GM10266 (cell line): ENCODE data around the gene HMHB1.

ENCODE experiments used
- DNase-seq: peaks from one replicate; pipeline ENCODE4 v3.0.0; 2012; ENCODE audit errors: extremely low spot score
- TF ChIP-seq, protein P1 (sequence below): IDR thresholded peaks from 2 replicates; pipeline ENCODE4 v1.5.1; 2012; ENCODE audit warnings: mild to moderate bottlenecking, low read depth; ENCODE audit not compliant: control insufficient read depth, insufficient read depth; ENCODE audit errors: missing control alignments

Gene HMHB1

DNA sequence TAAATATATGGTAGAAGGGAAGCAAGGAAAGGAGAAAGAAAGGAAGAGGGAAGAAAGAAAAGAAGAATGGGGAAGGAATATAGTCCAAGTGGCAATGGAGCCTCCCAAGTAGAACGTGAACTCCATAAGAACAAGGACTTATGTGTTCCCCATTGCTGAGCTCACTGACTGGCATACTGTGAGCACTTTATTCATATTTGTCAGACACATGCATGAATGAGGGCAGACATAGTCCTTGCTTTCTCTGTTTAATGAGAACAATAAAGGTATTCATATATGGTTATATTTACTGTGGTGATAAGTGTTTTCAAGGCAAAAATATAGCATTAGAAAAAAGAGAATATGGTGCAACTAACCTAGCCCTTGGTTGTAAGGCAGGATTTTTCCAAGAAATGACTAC, 23.6 kb upstream of the HMHB1 start:
- TF ChIP-seq, protein P1, sequence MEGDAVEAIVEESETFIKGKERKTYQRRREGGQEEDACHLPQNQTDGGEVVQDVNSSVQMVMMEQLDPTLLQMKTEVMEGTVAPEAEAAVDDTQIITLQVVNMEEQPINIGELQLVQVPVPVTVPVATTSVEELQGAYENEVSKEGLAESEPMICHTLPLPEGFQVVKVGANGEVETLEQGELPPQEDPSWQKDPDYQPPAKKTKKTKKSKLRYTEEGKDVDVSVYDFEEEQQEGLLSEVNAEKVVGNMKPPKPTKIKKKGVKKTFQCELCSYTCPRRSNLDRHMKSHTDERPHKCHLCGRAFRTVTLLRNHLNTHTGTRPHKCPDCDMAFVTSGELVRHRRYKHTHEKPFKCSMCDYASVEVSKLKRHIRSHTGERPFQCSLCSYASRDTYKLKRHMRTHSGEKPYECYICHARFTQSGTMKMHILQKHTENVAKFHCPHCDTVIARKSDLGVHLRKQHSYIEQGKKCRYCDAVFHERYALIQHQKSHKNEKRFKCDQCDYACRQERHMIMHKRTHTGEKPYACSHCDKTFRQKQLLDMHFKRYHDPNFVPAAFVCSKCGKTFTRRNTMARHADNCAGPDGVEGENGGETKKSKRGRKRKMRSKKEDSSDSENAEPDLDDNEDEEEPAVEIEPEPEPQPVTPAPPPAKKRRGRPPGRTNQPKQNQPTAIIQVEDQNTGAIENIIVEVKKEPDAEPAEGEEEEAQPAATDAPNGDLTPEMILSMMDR, result no peak
- DNase-seq, result no peak

DNA sequence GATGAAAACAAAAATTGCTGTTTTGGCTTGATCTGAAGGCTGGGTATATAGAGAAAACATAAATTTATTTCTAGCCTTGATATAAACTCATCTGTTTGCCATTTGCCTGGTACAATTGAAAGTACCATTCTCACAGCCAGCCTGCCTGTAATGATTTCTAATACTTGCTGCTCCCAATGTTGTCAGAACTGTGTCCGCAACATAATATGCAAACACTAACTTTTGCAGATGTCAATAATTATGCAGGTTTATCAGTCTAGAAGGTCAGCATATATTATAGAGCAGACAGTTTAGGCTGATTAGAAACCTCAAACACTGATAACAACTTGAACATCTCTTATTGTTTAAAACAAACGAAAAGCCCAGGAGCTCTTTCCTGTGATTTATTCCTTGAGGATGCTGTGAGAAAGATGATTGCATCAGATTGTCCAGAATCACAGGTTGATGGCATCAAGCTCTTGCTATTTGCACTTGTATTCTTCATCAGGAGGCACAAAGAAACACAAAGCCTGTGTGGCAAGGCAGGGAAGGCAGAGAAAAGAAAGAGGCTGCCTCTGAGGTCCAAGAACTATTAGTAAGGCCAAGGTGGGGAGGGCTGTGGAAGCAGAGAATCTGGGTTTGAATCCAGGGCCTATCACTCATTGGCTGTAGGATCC, 21.4 kb upstream of the HMHB1 start:
- TF ChIP-seq, protein P1, result no peak
- no peak for DNase-seq

DNA sequence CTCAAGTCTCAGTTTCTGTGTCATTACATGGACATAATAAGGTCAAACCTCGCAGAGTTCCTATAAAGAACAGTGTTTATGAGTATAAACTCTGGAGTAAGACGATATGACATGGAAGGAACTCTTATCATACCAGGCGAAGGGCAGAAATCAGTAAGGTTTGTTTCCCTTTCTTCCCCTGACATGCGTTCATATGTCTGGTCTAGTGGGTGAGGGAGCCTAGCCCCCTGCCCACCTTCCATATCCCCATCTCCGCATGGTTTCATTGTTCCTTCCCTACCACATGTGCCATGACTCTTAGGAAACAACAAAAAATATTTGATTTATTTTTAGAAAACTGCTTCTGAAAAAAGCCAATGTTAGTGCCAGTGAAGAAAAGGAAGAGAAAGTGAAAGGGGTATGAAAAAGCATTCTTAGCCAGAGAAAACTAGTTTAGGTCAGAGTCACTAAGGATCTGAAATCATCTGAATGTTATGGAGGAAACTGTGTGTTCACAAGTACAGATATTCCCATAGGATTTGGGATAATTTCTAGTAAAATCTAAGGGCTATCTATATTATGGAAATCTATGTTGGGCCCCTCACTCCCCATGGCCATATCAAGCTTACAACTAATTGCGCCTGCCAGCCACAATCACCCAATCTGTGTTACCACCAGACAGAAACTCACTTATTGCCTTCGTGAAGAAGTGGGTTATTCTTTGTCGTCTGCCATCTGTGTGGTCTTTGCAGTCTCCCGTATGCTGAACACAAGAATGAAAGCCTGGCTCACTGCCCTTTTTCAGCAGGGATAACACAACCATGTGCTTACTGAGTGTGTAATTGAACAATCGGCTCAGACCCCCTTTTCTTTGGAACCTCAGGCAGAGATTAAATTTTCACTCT, 19.9 kb upstream of the HMHB1 start:
- no peak for DNase-seq
- TF ChIP-seq, protein P1, result no peak

DNA sequence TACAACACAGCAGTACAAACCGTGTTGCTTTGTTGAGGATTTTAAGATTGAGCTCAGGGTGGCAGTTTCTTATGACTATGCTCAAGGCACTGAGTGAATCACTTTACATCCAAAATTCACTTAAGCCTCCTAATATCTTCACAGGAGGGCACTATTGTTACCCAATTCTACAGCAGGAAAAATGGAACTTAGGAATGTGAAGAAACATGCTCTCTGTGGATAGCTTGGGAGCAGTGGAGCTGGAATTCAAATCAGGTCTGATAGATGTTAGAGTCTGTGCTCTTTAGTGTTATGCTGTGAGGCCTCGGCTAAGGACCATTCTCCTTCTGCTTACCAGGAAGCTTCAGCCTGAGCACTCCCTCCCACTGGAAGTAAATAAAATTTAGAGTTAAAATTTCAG, 18.7 kb upstream of the HMHB1 start:
- no peak for DNase-seq
- TF ChIP-seq, protein P1, result no peak

DNA sequence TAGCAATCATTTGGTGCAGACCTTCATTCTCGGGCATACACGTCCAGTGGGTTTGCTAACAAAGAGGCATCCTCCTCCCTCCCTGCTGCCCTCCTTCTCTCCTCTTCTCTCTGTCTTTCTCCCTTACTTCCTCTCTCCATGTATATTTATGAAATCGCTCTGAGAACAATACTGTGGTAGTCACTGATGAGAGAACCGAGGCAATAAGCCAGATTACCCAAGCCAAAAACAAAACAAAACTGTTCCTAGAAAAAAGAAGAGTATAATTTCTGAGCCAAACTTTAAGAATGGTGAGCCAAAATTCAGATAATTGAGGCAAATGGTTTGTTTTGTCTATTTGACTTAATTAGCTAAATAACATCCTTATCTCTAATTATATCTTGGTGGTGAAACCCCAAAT, 15.8 kb upstream of the HMHB1 start:
- TF ChIP-seq, protein P1, result no peak
- no peak for DNase-seq

DNA sequence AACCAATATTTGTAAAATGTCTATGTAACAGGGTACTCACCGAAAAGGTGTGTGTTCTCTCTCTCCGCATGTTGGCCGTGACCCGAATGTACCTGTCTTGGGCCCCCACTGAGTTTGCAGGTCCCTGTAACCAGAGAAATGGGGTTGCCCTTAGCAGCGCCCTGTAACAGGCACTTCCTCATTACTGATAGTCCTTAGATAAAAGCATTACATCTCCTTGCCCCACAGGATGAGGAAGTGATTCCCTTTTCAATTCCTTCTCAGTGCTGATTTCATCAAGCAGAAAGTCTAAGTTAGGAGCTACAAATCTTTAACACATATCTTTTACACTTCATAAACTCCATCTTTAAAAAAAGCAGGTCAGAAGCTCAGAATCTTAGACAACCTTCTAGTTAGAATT, 15.2 kb upstream of the HMHB1 start:
- TF ChIP-seq, protein P1, result no peak
- DNase-seq, result no peak

DNA sequence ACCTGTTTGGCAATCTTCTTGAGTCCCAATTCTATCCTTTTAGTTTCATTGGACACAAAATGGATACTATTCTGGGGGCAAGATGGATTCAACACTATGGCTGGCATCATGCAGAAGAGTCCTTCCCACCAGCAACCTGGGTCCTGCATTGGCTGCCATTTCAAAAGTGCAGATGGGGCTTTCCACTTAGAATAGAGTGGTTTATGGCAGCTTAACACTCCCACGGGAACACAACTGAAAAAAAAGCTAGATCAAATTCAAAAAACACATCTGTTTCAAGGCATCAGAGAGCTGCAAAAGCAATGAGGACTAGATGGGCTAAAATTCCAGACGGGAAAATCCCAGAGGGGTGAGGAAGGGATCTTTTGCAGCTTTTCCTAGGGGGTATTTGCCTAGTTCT, 11.2 kb upstream of the HMHB1 start:
- TF ChIP-seq, protein P1, result no peak

More for the DNA sequence above, 11.2 kb upstream of the HMHB1 start:
- DNase-seq, result no peak
